Stimulated activated naive CD4-positive, alpha-beta T cell treated with Interleukin-2 at 50 U/mL for 16 hours (primary cell): ENCODE data around the gene NOL9.
"Not testable (repeated sequence)": the region's sequence is repeated elsewhere in the genome, so short reads cannot be mapped to it uniquely, and the experiment has no call there.

ENCODE experiments used
- DNase-seq: peaks from one replicate; lab custom pipeline; 2025; lab: John Stamatoyannopoulos, UW

Gene NOL9

DNA sequence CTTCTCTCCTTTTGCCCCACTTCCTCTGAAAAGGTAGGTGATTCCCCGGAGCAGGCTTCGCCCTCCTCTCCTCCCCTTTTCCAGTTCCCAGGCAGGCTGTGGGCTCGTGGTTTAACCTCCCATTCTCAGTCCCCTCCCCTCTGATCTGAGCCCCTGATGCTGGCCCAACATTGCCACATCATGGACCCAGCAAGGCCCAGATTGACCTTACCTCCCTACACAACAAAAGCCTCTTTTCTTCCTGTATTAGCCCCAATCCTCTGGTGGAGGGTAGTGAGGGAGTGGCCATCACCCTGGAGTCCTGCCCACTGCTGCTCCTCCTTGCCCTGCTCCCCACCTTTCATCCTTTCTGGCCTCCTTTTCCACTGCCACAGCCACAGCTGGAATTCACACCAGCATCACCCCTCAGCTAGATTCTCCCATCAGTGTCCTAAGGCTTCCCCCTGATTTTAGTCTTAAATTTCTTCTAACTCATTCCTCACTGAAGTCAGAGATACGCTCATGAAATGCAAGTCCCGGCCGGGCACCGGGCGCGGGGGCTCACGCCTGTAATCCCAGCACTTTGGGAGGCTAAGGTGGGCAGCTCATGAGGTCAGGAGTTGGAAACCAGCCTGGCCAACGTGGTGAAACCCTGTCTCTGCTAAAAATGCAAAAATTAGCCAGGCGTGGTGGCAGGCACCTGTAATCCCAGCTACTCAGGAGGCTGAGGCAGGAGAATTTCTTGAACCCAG lies 18.5 kb upstream of the NOL9 start:
- DNase-seq = no peak

GRCh38 chr1:6570987-6571386 lies 16.7 kb upstream of the NOL9 start:
- DNase-seq = no peak

- no peak for DNase-seq
These were observed 15.8 kb upstream of the NOL9 start for GRCh38 chr1:6570100-6570499.

DNA sequence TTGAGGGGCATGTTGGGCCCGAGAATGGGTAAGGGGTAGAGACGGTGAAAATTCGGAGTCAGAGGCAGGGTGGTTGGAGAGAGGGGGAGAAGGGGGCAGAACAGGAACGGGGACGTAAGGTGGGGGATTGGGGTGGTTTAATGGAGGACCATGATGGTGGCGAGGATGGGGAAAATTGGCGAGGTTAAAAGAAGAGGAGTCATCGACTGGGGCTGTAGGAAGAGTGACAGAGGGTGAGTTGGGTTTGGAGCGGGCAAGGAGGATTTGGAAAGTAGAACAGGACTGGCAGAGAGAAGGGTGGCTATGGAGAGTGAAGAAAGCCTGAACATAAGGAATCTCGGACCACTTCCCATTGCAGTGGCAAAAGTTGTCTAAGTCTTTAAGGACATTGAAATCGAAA lies 14.7 kb upstream of the NOL9 start:
- no peak for DNase-seq

DNA sequence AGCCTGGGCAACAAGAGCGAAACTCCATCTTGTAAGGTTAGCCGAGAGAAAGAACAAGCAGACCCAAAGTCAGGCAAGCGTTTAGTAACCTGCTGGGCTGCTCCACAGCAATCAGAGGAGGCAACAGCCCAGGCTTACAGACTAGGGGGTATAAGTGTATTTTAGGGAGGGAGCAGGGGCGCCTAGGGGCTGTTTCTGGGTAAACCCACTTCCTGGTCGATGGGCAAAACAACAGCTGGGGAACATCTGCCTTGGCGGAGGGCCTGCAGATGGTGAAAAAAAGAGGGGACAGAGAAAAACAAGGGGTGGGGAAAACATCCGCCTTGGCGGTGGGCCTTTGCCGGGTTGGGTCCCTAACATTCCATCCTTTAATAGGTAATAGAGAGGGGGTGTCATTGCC lies 6.0 kb upstream of the NOL9 start:
- DNase-seq = no peak

DNA sequence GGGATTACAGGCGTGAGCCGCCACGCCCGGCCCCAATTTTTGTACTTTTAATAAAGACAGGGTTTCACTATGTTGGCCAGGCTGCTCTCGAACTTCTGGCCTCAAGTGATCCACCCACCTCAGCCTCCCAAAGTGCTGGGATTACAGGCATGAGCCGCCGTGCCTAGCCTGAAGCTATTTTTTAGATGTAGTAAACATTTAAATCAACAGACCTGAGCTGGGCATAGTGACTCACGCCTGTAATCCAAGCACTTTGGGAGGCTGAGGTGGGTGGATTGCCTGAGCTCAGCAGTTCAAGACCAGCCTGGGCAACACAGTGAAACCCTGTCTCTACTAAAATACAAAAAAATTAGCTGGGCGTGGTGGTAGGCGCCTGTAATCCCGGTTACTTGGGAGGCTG lies 4.8 kb upstream of the NOL9 start:
- DNase-seq = not testable (repeated sequence)

DNA sequence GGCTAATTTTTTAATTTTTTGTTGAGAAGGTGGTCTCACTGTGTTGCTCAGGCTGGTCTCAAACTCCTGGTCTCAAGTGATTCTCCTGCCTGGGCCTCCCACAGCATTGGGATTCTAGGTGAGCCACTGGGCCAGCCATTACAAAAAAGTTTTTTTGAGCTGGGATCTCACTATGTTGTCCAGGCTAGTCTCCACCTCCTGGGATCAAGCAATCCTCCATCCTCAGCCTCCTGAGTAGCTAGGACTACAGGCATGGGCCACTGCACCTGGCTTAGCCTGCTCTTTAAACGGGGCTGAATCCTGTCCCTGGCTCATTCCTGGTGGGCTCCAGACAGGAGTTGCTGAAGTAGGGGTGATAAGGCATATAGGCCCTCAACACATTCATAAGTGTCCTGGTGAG lies 3.3 kb upstream of the NOL9 start:
- no peak for DNase-seq

DNA sequence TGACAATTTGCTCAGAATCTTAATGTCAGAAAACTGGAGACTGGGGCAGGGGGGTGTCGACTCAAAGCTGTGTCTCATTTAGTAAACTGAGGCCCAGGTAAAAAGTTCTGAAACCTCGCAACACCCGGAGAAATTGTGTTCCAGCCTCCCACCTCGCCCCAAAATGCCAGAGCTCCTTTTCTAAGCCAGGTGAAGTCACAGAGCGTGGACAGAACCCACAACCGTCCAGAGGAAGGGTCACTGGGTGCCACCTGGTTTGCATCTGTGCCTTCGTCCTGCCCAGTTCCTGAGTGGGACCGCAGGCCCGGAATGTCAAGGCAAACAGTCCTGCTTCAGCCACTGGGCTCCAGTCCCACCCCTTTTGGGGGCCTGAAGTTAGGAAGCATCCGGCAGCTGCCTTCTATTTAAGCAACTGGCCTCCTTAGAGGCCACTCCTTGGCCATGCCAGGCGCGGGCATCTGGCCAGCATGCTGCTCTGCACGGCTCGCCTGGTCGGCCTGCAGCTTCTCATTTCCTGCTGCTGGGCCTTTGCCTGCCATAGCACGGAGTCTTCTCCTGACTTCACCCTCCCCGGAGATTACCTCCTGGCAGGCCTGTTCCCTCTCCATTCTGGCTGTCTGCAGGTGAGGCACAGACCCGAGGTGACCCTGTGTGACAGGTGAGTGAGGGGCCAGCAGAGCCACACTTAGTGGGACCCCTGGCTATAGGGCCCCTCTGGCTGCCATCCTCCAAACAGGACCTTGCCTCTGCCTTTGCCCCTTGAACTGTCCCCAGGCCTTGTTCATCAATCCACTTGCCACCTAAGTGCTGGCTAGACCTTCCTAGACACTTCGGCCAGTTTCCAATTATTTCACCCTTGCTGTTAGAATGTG lies 830 bp upstream of the NOL9 start, which contains the start of gene TAS1R1:
Gene TAS1R1, plus strand, starts transcription at position 401 of the 872 bp plus-strand sequence. Its CDS starts 67 bp downstream, at position 468.
- DNase-seq = no peak

DNA sequence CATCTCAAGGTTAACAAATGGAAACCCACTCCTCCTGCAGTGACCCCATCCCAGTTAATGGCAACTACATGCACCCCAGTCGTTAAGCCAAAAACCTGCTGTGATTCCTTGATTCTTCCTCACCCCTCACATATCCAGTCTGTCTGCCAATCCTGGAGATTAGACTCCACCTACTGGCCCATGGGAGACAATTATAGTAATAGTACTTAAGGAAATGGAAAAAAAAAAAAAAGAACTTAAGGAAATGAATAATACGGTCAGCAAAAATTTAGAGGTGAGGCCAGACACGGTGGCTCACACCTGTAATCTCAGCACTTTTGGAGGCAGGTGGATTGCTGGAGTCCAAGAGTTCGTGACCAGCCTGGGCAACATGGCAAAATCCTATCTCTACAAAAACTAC lies 7.0 kb downstream of the NOL9 start:
- no peak for DNase-seq

GRCh38 chr1:6546326-6546725 lies 8.0 kb downstream of the NOL9 start:
- no peak for DNase-seq

GRCh38 chr1:6545276-6546112 lies 8.8 kb downstream of the NOL9 start:
- no peak for DNase-seq

GRCh38 chr1:6544831-6545230 lies 9.5 kb downstream of the NOL9 start:
- DNase-seq = no peak

DNA sequence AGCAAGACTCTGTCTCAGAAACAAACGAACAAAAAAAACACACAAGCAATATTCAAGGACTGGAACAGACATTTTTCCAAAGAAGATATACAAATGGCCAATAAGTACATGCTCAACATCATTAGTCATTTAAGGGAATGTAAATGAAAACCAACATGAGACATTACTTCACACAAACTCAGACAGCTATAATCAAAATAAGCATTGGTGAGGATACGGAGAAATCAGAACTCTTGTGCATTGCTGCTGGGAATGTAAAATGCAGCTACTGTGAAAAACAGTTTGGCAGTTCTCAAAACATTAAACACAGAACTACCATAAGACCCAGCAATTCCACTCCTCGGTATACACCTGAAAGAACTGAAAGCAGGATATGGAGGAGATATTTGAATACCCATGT lies 15.4 kb downstream of the NOL9 start:
- DNase-seq = no peak

GRCh38 chr1:6536291-6536690 lies 18.0 kb downstream of the NOL9 start:
- no peak for DNase-seq

- no peak for DNase-seq
These were observed 19.1 kb downstream of the NOL9 start for GRCh38 chr1:6535214-6535613.

GRCh38 chr1:6534248-6534822 lies 20.0 kb downstream of the NOL9 start:
- no peak for DNase-seq

DNA sequence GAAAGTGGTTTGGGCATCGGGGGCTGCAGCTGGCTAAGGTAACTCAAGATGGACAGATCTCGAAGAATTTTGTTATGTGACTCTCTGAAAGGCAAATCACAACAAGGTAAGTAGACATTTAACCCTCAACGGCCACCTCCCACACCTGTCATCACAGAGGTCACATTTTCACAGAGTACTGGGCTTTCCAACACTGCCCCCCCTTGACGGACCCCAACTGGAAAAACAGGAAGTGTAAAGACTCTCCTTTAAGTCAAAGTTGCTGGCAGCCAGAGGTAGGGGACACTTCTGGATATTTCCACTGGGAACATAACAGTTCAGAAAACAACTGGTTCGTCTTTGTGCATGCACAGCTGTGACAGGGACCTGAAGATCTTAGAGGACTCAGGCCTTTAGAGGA lies 22.3 kb downstream of the NOL9 start:
- no peak for DNase-seq

GRCh38 chr1:6530504-6531160 lies 23.7 kb downstream of the NOL9 start:
- no peak for DNase-seq

DNA sequence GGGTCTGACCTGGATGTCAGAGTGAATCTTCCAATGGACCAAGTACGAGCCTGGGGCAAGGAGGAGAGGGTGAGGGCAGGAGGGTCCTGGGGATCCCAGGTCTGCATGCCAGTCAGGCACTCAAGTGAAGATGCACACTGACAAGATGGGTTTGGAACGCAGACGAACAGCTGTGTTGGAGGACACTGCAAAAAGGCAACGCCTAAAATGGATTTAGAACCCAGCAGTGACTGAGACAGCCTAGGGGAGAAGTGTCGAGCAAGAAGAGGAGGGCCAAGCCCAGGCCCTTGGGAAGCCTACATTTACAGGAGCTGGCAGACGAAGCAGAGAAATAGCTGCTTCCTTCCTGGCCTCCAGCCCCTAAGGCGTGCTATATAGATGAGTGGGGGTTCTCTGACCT lies 25.8 kb downstream of the NOL9 start:
- no peak for DNase-seq

DNA sequence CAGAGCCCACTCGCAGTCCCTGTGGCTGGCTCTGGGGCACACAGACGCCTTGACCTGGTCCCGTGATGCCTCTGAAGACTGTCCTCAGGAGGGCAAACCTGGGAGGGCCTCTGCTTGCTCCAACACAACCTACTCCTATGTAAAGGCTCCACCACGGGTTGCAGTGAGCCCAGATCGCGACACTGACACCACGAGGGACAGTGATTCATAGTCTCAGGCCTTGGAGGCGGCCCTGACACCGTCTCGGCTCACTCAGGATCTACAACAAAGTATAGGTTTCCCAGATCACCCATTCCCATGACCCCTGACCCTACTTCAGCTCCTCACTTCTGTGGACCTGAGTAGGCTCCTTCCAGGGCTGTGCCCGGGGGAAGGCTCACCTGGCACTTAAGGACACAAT lies 28.0 kb downstream of the NOL9 start:
- DNase-seq = no peak

DNA sequence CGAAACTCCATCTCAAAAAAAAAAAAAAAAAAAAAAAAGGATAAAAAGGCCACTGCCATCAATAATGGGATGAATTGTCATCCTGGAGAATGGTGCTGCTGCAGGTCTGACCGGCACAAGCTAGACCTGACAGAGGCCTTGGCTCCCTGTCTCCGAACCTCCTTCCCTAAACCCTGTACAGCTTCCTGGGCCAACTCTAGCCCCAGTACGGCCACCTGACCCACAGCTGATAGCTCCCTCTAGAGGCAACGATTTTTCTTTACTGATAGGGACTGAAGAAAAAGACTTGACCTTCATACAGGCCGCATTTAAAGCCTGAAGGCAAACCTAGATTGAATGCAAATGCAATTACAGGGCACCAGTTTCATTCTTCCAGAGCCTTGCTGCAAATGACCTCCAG lies 30.7 kb downstream of the NOL9 start:
- no peak for DNase-seq

DNA sequence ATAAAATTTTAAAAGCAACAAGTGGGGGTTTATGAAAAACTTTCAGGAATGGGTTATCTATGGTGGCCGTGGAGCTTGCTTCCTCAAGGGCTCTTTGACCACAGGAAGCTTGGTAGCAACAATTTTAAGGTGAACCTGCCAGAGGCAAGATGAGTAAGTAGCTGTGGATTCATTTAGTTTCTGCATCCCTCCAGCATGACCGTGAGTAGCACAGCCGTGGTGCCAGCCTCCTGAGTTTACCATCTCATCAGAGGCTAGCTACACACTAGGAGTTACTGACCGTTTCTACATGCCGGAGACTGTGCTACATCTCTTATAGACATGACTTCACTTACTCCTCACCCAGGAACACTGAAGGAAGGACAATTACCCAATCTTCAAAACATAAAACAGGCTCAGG lies 32.8 kb downstream of the NOL9 start:
- DNase-seq = no peak
